ENCODE results near the gene ID2. TPM values are rescaled to one million over a fixed set of nuclear protein-coding genes. Genes with fewer than 3 reads are reported as not detected.

Gene ID2
- total RNA-seq, 1 donor from 2014 or later = 28.3 TPM

GRCh38 chr2:8678731-8679566, 2.9 kb upstream of the ID2 start:
- no peak for TF ChIP-seq CTCF (conservative IDR thresholded peaks at IDR 0.05; ENCODE audit: low read depth, low read length)
- peak overlapping the region; percentile 71 for H3K4me3 ChIP-seq (ENCODE audit: low read depth, low read length)
- no peak for DNase-seq (ENCODE audit: low read depth)

- TF ChIP-seq CTCF (conservative IDR thresholded peaks at IDR 0.05; ENCODE audit: low read depth, low read length) = no peak
- H3K4me3 ChIP-seq (ENCODE audit: low read depth, low read length) = peak overlapping the region; percentile 71
- DNase-seq (ENCODE audit: low read depth) = no peak
Observed at GRCh38 chr2:8679567-8679826, 2.4 kb upstream of the ID2 start.

GRCh38 chr2:8679827-8680731, 1.8 kb upstream of the ID2 start:
- no peak for DNase-seq (ENCODE audit: low read depth)
- no peak for TF ChIP-seq CTCF (conservative IDR thresholded peaks at IDR 0.05; ENCODE audit: low read depth, low read length)
- H3K4me3 ChIP-seq (ENCODE audit: low read depth, low read length) = peak overlapping the region; percentile 71

GRCh38 chr2:8680822-8681760, 765 bp upstream of the ID2 start:
- DNase-seq (ENCODE audit: low read depth) = no peak

GRCh38 chr2:8682719-8683667, 1.1 kb downstream of the ID2 start:
- peak overlapping the region; percentile 97 for H3K4me3 ChIP-seq (ENCODE audit: low read depth, low read length)
- no peak for TF ChIP-seq CTCF (conservative IDR thresholded peaks at IDR 0.05; ENCODE audit: low read depth, low read length)
- no peak for DNase-seq (ENCODE audit: low read depth)

More at GRCh38 chr2:8680822-8681760, 765 bp upstream of the ID2 start:
- TF ChIP-seq CTCF (conservative IDR thresholded peaks at IDR 0.05; ENCODE audit: low read depth, low read length) = no peak
- H3K4me3 ChIP-seq (ENCODE audit: low read depth, low read length) = peak overlapping the region; percentile 71

- no peak for DNase-seq (ENCODE audit: low read depth)
- H3K4me3 ChIP-seq (ENCODE audit: low read depth, low read length) = peak overlapping the region; percentile 97
- TF ChIP-seq CTCF (conservative IDR thresholded peaks at IDR 0.05; ENCODE audit: low read depth, low read length) = no peak
Observed at GRCh38 chr2:8684540-8684877, 2.7 kb downstream of the ID2 start.
